Liver (tissue), 3 donors: ENCODE data around the gene CNBP.

Experiments used
- CTCF ChIP-seq: fragments of 150-350 bp; IDR thresholded peaks from 2 replicates; pipeline ENCODE4 v1.5.1; 2017; ENCODE audit warnings: improper control_type of control experiment, low read depth, low read length; ENCODE audit not compliant: missing input control
- GABPA ChIP-seq, 2 donors: IDR thresholded peaks in 1 of 2; conservative IDR thresholded peaks in 1 of 2; 2 replicates each; pipeline ENCODE4 v1.6.1; 2016; ENCODE audit warnings: antibody characterized with exemption in 2 of 2, mild to moderate bottlenecking in 1 of 2, moderate library complexity in 1 of 2
- MAX ChIP-seq: IDR thresholded peaks from 2 replicates; pipeline ENCODE4 v1.6.1; 2016; ENCODE audit warnings: antibody characterized with exemption
- YY1 ChIP-seq: IDR thresholded peaks from 2 replicates; pipeline ENCODE4 v1.6.1; 2016; ENCODE audit warnings: antibody characterized with exemption, mild to moderate bottlenecking
- donor health status: healthy.
- donor health status: healthy.

GRCh38 chr3:129197321-129197720 lies 13.6 kb upstream of the CNBP start:
- no peak for TF ChIP-seq CTCF
- TF ChIP-seq YY1 = no peak
- no peak for TF ChIP-seq MAX
- TF ChIP-seq GABPA (IDR thresholded peaks at IDR 0.05 in 1 of 2, conservative IDR thresholded peaks at IDR 0.05 in 1 of 2) = no peak
